ENCODE data around the gene BBOX1.

DNA sequence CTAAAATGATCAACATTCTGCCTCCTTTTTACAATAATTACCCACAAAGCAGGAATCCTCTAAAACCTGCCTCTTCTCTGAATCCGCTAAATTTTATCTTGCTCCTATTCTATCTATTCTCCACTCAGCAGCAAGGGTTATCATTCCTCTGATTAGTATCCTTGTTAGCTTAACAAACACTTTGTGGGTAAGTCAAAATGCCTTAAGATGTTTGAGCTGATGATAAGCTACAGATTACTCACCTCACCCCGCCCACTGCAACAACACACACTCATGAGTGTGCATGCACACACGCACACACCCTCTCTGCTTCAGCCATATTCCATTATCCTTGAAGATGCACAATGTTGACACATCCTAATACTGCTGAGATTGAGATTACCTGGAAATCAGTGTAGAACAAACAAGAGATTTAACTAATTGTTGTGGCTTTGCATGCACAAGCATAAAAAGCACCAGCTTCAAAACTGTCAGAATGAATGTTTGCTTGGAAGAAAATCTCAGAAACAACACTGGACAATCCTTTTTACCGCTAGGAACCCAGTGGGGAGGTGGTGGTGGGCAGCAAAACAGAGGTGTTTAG is 130.9 kb downstream of the BBOX1 start:
- TF ChIP-seq, protein P1, sequence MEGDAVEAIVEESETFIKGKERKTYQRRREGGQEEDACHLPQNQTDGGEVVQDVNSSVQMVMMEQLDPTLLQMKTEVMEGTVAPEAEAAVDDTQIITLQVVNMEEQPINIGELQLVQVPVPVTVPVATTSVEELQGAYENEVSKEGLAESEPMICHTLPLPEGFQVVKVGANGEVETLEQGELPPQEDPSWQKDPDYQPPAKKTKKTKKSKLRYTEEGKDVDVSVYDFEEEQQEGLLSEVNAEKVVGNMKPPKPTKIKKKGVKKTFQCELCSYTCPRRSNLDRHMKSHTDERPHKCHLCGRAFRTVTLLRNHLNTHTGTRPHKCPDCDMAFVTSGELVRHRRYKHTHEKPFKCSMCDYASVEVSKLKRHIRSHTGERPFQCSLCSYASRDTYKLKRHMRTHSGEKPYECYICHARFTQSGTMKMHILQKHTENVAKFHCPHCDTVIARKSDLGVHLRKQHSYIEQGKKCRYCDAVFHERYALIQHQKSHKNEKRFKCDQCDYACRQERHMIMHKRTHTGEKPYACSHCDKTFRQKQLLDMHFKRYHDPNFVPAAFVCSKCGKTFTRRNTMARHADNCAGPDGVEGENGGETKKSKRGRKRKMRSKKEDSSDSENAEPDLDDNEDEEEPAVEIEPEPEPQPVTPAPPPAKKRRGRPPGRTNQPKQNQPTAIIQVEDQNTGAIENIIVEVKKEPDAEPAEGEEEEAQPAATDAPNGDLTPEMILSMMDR (IDR thresholded peaks at IDR 0.05; ENCODE audit: low read depth, low read length, poor library complexity, severe bottlenecking) = no peak
- TF ChIP-seq EZH2phosphoT487 (IDR thresholded peaks at IDR 0.05; ENCODE audit: borderline replicate concordance, low read length) = no peak
